A549 (cell line): Measurements from ENCODE around the gene GNG12. TPM values are rescaled to one million over a fixed set of nuclear protein-coding genes. Genes with fewer than 3 reads are reported as not detected.
A peak's percentile ranks its signal among the peaks of the same experiment; 100 is the strongest.

ENCODE experiments used
- ATAC-seq, 2 experiments: fragments of 200-7000 bp in 1 of 2; fragments of >200 bp in 1 of 2; cut with Nextera tagmentation in 1 of 2; cut with Tn5 transposase in 1 of 2; 3 replicates each; pipeline versions ENCODE4 v1.8.0 to v1.9.1; 2018 to 2020; ENCODE audit warnings: mild to moderate bottlenecking in 1 of 2, moderate library complexity in 1 of 2
- CTCF ChIA-PET: fragments of 300-600 bp; sonication (Branson Sonifier 250); formaldehyde crosslinking; extraction: SDS; loops from one replicate; lab custom pipeline; 2021; ENCODE audit warnings: antibody characterized with exemption, inconsistent platforms; lab: Yijun Ruan, JAX
- POLR2A ChIA-PET: fragments of 350-600 bp; formaldehyde crosslinking; extraction: SDS; loops from one replicate; lab custom pipeline; 2021; ENCODE audit warnings: antibody characterized with exemption, inconsistent platforms; lab: Yijun Ruan, JAX
- DNase-seq, 2 experiments: peaks; one replicate each; pipeline versions ENCODE4 v3.0.0 to v3.0.0-alpha.2; 2011 to 2016; ENCODE audit warnings: low read depth in 1 of 2, low spot score in 1 of 2
- FAIRE-seq: peaks from 2 replicates; lab custom pipeline; 2011; peaks lifted over from hg19 to GRCh38; lab: Jason Lieb, UNC
- H3K27ac ChIP-seq, 2 experiments: fragments of >200 bp; sonication (Bioruptor Twin); formaldehyde crosslinking; 3 replicates each; pipeline ENCODE4 v1.5.1; 2016 to 2017
- H3K4me1 ChIP-seq: fragments of >200 bp; sonication (Bioruptor Twin); formaldehyde crosslinking; 3 replicates; pipeline ENCODE4 v1.6.1; 2016
- H3K4me2 ChIP-seq: fragments of >200 bp; sonication (Bioruptor Twin); formaldehyde crosslinking; 3 replicates; pipeline ENCODE4 v1.6.1; 2016
- H3K4me3 ChIP-seq: fragments of >200 bp; sonication (Bioruptor Twin); formaldehyde crosslinking; 3 replicates; pipeline ENCODE4 v1.5.1; 2016
- H3K9me3 ChIP-seq: fragments of >200 bp; sonication (Bioruptor Twin); formaldehyde crosslinking; 3 replicates; pipeline ENCODE4 v1.6.1; 2016
- BHLHE40 ChIP-seq: IDR thresholded peaks from 2 replicates; pipeline ENCODE4 v1.6.1; 2012; ENCODE audit warnings: low read depth, low read length, inconsistent platforms
- CEBPB ChIP-seq, 2 experiments: fragments of >200 bp in 1 of 2; sonication (Bioruptor Twin) in 1 of 2; formaldehyde crosslinking in 1 of 2; IDR thresholded peaks; 2 replicates each; pipeline ENCODE4 v1.6.1; 2012 to 2016
- CTCF ChIP-seq: fragments of >200 bp; sonication (Bioruptor Twin); formaldehyde crosslinking; IDR thresholded peaks from 3 replicates; pipeline ENCODE4 v1.5.1; 2016
- EHF ChIP-seq: fragments of 250-450 bp; sonication (Bioruptor Pico); IDR thresholded peaks from 2 replicates; pipeline ENCODE4 v1.5.0; 2020; ENCODE audit warnings: mild to moderate bottlenecking
- EP300 ChIP-seq, 2 experiments: fragments of >200 bp; sonication (Bioruptor Twin); formaldehyde crosslinking; IDR thresholded peaks; 2 replicates in 1 of 2; 3 replicates in 1 of 2; pipeline ENCODE4 v1.6.1; 2016 to 2017
- FOXS1 ChIP-seq: fragments of 250-450 bp; sonication (Bioruptor Pico); IDR thresholded peaks from 2 replicates; pipeline ENCODE4 v1.5.0; 2020; ENCODE audit warnings: mild to moderate bottlenecking, moderate library complexity
- GATA3 ChIP-seq: IDR thresholded peaks from 2 replicates; pipeline ENCODE4 v1.6.1; 2012; ENCODE audit warnings: borderline replicate concordance
- HDAC2 ChIP-seq: fragments of 200-600 bp; sonication (generic); IDR thresholded peaks from 2 replicates; pipeline ENCODE4 v1.6.1; 2016
- HES2 ChIP-seq: fragments of >200 bp; sonication (Bioruptor Twin); formaldehyde crosslinking; IDR thresholded peaks from 2 replicates; pipeline ENCODE4 v1.6.1; 2016
- HOXA7 ChIP-seq: fragments of 250-450 bp; sonication (Bioruptor Pico); IDR thresholded peaks from 2 replicates; pipeline ENCODE4 v1.5.0; 2020; ENCODE audit warnings: mild to moderate bottlenecking, moderate library complexity
- HOXB5 ChIP-seq: fragments of 250-450 bp; sonication (Bioruptor Pico); IDR thresholded peaks from 2 replicates; pipeline ENCODE4 v1.5.0; 2020; ENCODE audit warnings: mild to moderate bottlenecking, moderate library complexity
- KDM5A ChIP-seq: fragments of 200-600 bp; sonication (generic); IDR thresholded peaks from 2 replicates; pipeline ENCODE4 v1.6.1; 2016; ENCODE audit warnings: antibody characterized with exemption, mild to moderate bottlenecking
- MAFK ChIP-seq: fragments of 450-650 bp; IDR thresholded peaks from 2 replicates; pipeline ENCODE4 v1.6.1; 2014; ENCODE audit not compliant: partially characterized antibody
- PBX3 ChIP-seq: IDR thresholded peaks from 2 replicates; pipeline ENCODE4 v1.6.1; 2012
- RAD21 ChIP-seq, 2 experiments: fragments of >200 bp in 1 of 2; sonication (Bioruptor Twin) in 1 of 2; formaldehyde crosslinking in 1 of 2; IDR thresholded peaks in 1 of 2; conservative IDR thresholded peaks in 1 of 2; 2 replicates in 1 of 2; 3 replicates in 1 of 2; pipeline ENCODE4 v1.6.1; 2012 to 2018; ENCODE audit warnings: inconsistent platforms in 1 of 2
- RCOR1 ChIP-seq: fragments of 150-350 bp; IDR thresholded peaks from 2 replicates; pipeline ENCODE4 v1.6.1; 2014; ENCODE audit warnings: antibody characterized with exemption, low read length, low read depth
- REST ChIP-seq: fragments of 200-600 bp; sonication (generic); IDR thresholded peaks from 2 replicates; pipeline ENCODE4 v1.6.1; 2016; ENCODE audit warnings: antibody characterized with exemption, mild to moderate bottlenecking, moderate library complexity
- RFX5 ChIP-seq: fragments of 450-650 bp; IDR thresholded peaks from 2 replicates; pipeline ENCODE4 v1.7.1; 2014; ENCODE audit warnings: antibody characterized with exemption, mild to moderate bottlenecking, moderate library complexity
- RNF2 ChIP-seq: fragments of 200-600 bp; sonication (generic); IDR thresholded peaks from 2 replicates; pipeline ENCODE4 v1.6.1; 2016; ENCODE audit warnings: low read depth, mild to moderate bottlenecking, antibody characterized with exemption, moderate library complexity, borderline replicate concordance
- SMC3 ChIP-seq: fragments of >200 bp; sonication (Bioruptor Twin); formaldehyde crosslinking; IDR thresholded peaks from 3 replicates; pipeline ENCODE4 v1.6.1; 2018; ENCODE audit warnings: inconsistent platforms
- SREBF2 ChIP-seq: fragments of 450-650 bp; IDR thresholded peaks from 2 replicates; pipeline ENCODE4 v1.6.1; 2014; ENCODE audit warnings: mild to moderate bottlenecking, moderate library complexity
- ZNF302 ChIP-seq: fragments of 250-450 bp; sonication (Bioruptor Pico); IDR thresholded peaks from 2 replicates; pipeline ENCODE4 v1.9.0; 2021; ENCODE audit warnings: inconsistent platforms, mild to moderate bottlenecking, moderate library complexity
- WGBS: methylation state at CpG from one replicate; pipeline ENCODE4 v1.1.6; 2017; ENCODE audit errors: missing lambda C conversion rate; 5-methylcytosine and 5-hydroxymethylcytosine counted together
- polyA plus RNA-seq, 4 experiments: library from polyadenylated mRNA; depleted of rRNA in 3 of 4; stranded (reverse); fragments of >200 nt; fragmentation: RNase III in 1 of 4; extraction: RNeasy Plus Mini Kit Qiagen cat#74134 plus additional on column Dnase treatment in 1 of 4; gene quantifications; 2 replicates in 3 of 4; 3 replicates in 1 of 4; pipeline ENCODE4 v1.2.3, GENCODE V29; 2011 to 2017
- TF ChIP-seq, protein P1 (sequence below): fragments of >200 bp; sonication (Bioruptor Twin); formaldehyde crosslinking; IDR thresholded peaks from 3 replicates; pipeline ENCODE4 v1.6.1; 2016

GNG12 gene
- polyA plus RNA-seq, 2 of the 4 experiments (the other 2 are of a cell fraction) = 91.8 to 132 TPM

GRCh38 chr1:67723126-67723525, 110.1 kb downstream of the GNG12 start:
- no peak for TF ChIP-seq CEBPB (IDR thresholded peaks at IDR 0.05)
- TF ChIP-seq SMC3 = no peak
- TF ChIP-seq ZNF302 (CRISPR knock-in tag) = no peak
- TF ChIP-seq HOXB5 (CRISPR knock-in tag) = no peak
- no peak for TF ChIP-seq SREBF2
- TF ChIP-seq EP300 (IDR thresholded peaks at IDR 0.05) = no peak
- TF ChIP-seq, protein P1, sequence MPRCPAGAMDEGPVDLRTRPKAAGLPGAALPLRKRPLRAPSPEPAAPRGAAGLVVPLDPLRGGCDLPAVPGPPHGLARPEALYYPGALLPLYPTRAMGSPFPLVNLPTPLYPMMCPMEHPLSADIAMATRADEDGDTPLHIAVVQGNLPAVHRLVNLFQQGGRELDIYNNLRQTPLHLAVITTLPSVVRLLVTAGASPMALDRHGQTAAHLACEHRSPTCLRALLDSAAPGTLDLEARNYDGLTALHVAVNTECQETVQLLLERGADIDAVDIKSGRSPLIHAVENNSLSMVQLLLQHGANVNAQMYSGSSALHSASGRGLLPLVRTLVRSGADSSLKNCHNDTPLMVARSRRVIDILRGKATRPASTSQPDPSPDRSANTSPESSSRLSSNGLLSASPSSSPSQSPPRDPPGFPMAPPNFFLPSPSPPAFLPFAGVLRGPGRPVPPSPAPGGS = no peak
- no peak for TF ChIP-seq RNF2
- no peak for TF ChIP-seq RFX5
- no peak for TF ChIP-seq REST
- WGBS = 57% methylated on average over 1 of the region's 1 CpG
- H3K4me3 ChIP-seq = no peak overlapping the region
- H3K9me3 ChIP-seq = no peaks in the 10 kb centered on the region
- no peak for ATAC-seq
- H3K4me1 ChIP-seq = peaks cover 75% of the 10 kb centered on the region
- H3K4me2 ChIP-seq = no peak overlapping the region
- no peak for FAIRE-seq
- DNase-seq = no peak
- no peak overlapping the region; a peak in 1 of 6 replicates for H3K27ac ChIP-seq
- ChIA-PET CTCF (interaction anchor here (1.1 kb wide), 1 partner anchor 43 kb away, joined by 3 read pairs; no protein-coding TSS in a partner anchor), POLR2A (no interaction called here)

DNA sequence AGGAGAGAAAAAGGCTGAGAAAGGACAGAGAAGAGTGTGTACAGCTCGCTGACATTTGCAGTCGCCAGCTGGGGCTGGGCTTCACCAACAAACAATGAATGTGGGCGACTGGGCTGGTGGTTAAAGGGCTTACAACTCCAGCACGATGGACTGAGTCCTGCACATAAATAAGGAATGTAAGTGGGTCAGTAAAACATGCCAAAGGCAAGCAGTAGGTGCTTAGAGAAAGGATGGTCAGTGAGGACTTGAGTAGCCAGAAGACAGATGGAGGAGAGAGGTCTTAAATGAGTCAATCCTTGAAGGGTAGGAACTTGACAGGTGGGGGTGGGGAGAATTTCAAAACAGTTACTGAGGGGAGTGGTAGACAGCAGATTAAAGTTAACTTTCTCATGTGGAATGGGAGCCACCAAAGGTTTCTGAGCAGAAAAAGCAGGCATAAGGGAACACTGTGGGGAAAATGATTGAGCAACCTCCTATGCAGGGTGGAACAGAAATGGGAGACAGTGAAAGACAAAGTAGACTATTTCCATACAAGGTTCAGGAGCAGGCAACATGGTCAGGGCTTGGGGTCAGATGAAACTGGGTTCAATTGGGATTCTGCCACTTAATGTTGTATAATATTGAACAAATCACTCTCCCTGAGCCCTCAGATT, 110.8 kb downstream of the GNG12 start:
- no peak for ATAC-seq
- no peak for TF ChIP-seq PBX3
- TF ChIP-seq RAD21 (conservative IDR thresholded peaks at IDR 0.05 in 1 of 2, IDR thresholded peaks at IDR 0.05 in 1 of 2) = no peak
- TF ChIP-seq MAFK = no peak
- TF ChIP-seq HDAC2 = no peak
- no peak for TF ChIP-seq HOXA7 (CRISPR knock-in tag)
- TF ChIP-seq ZNF302 (CRISPR knock-in tag) = no peak
- no peak for TF ChIP-seq EHF
- no peak for TF ChIP-seq FOXS1 (CRISPR knock-in tag)
- TF ChIP-seq CEBPB (IDR thresholded peaks at IDR 0.05) = no peak
- no peak for TF ChIP-seq REST
- TF ChIP-seq RCOR1 = no peak
- no peak for TF ChIP-seq CTCF
- TF ChIP-seq GATA3 = no peak
- TF ChIP-seq KDM5A = no peak
- TF ChIP-seq, protein P1 = no peak
- TF ChIP-seq HES2 = no peak
- TF ChIP-seq BHLHE40 = no peak

More for the DNA sequence above, 110.8 kb downstream of the GNG12 start:
- Histone ChIP-seq H3K4me2 (no peak overlapping the region), H3K4me1 (peaks cover 82% of the 10 kb centered on the region), H3K27ac (peak overlapping the region; percentile 7 to 24; a peak in 1 of 6 replicates), H3K9me3 (no peaks in the 10 kb centered on the region), H3K4me3 (no peak overlapping the region)
- DNase-seq (no peak), FAIRE-seq (no peak)
- ChIA-PET POLR2A (no interaction called here), CTCF (interaction anchor here (1.3 kb wide), 1 partner anchor 38 kb away, joined by 6 read pairs; no protein-coding TSS in a partner anchor)
- 87% methylated on average over 4 of the region's 4 CpGs for WGBS
